Adipose tissue (tissue), 3 donors: Measurements from ENCODE around the gene KATNAL1. TPM values are rescaled to one million over a fixed set of nuclear protein-coding genes. Genes with fewer than 3 reads are reported as not detected.

Experiments used
- H3K27ac ChIP-seq: one replicate; pipeline ENCODE4 v1.5.1; 2013; ENCODE audit warnings: low read depth, low read length
- WGBS, 3 donors: extraction: QIAGEN DNeasy Blood & Tissue Kit; methylation state at CpG; one replicate each; pipeline ENCODE4 v1.1.7; 2013; 5-methylcytosine and 5-hydroxymethylcytosine counted together
- polyA plus RNA-seq, 3 donors: library from polyadenylated mRNA; stranded (reverse); fragments of 200-250 nt; gene quantifications; one replicate each; pipeline ENCODE4 v1.2.3, GENCODE V29; 2013
- donor health status: healthy with polysubstance abuse.
- donor health status: Bipolar disorder and iron deficiency.
- donor health status: healthy.

Gene KATNAL1
- polyA plus RNA-seq, 3 donors = 1.2 to 8.4 (median 5.9) TPM

DNA sequence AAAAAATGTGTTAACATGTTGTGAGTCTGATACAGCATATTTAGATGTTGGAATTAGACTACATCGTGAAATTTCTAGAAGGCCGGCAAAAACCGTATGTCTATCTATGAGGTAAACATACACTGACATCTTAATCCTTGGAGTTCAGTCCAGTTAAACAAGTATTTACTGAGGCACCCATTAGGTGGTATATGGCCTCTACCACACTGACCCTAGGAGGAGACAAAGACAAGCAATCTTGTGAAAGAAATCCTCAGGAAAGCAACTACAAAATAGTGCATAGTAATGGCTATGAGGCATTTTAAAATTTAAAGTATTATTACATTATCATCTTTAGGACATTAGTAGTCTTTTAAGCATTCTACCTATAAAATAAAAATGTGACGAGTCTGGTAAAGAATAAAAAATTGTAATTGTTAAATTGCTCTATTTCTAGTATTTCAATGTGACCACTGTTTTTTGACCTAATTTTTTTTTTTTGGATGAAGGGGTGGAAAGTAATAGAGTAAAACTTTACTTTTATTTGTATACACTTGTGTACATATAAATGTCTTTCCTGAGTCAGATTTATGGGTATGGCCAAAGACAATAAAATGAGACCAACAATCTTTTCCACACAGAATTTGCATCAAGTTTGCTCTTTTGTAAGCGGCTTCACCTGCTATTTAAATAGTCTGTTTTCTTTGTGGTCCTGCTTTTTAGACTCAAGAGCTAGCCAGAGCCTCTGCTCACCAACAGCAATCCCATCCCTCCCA, 50.5 kb downstream of the KATNAL1 start:
- WGBS, 3 donors = 88 to 91% (median 90%) methylated on average over 5 of the region's 5 CpGs
- H3K27ac ChIP-seq = no peak overlapping the region

GRCh38 chr13:30255696-30256095, 51.7 kb downstream of the KATNAL1 start:
- no peak overlapping the region for H3K27ac ChIP-seq
- 89 to 98% (median 90%) methylated on average over 1 of the region's 1 CpG for WGBS, 3 donors

DNA sequence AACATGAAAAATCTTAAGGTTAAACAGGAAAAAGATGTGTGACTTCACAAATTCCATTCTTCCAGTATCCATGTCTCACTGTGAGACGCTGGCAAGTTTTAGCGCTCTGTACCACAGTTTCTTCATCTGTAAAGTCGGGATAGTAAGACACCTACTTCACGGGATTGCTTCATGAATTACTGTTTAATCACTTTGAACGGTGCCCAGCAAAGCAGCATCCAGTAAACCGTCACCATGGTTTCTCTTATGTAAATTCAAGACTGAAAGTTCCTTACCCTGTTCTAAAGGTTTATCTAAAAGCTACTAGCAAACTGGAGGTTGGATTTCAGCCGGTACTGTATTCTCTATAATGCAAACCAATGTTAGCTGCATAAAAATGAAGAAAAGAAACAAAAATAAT, 53.5 kb downstream of the KATNAL1 start:
- no peak overlapping the region for H3K27ac ChIP-seq
- 87 to 92% (median 91%) methylated on average over 7 of the region's 7 CpGs for WGBS, 3 donors

GRCh38 chr13:30247406-30247805, 59.9 kb downstream of the KATNAL1 start:
- 94 to 98% (median 97%) methylated on average over 2 of the region's 2 CpGs for WGBS, 3 donors

GRCh38 chr13:30241532-30241931, 65.8 kb downstream of the KATNAL1 start:
- WGBS, 3 donors = 55 to 75% (median 58%) methylated on average over 2 of the region's 2 CpGs
- H3K27ac ChIP-seq = no peak overlapping the region

More at GRCh38 chr13:30247406-30247805, 59.9 kb downstream of the KATNAL1 start:
- no peak overlapping the region for H3K27ac ChIP-seq

GRCh38 chr13:30240608-30241007, 66.7 kb downstream of the KATNAL1 start:
- 28 to 71% (median 47%) methylated on average over 2 of the region's 2 CpGs for WGBS, 3 donors
- no peak overlapping the region for H3K27ac ChIP-seq

- WGBS, 3 donors = 94 to 100% (median 96%) methylated on average over 1 of the region's 1 CpG
- H3K27ac ChIP-seq = no peak overlapping the region
These were observed 72.1 kb downstream of the KATNAL1 start for GRCh38 chr13:30235216-30235615.

- 93 to 97% (median 93%) methylated on average over 2 of the region's 2 CpGs for WGBS, 3 donors
- H3K27ac ChIP-seq = no peak overlapping the region
These were observed 72.7 kb downstream of the KATNAL1 start for GRCh38 chr13:30234619-30235162.

GRCh38 chr13:30224732-30225131, 82.6 kb downstream of the KATNAL1 start:
- no peak overlapping the region for H3K27ac ChIP-seq

- WGBS, 3 donors = 86 to 91% (median 89%) methylated on average over 3 of the region's 3 CpGs
- no peak overlapping the region for H3K27ac ChIP-seq
These were observed 85.1 kb downstream of the KATNAL1 start for GRCh38 chr13:30222254-30222653.

DNA sequence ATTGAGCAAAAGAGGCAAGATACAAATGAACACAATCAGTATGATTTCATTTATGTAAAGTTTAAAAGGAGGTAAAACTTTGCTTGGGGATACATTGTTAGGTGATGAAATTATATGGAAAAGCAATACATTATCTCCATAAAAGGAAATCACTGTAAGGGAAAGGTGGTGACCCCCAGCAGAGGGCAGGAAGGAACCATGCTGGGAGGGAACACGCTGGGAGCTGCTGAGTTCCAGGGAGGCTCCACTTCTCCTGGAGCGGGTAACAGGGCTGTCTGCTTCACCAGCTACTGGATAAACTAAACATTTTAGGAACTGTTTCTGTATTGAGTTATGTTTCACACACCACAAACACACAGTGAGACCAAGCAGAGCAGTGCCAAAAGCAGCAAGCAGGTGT, 91.2 kb downstream of the KATNAL1 start:
- WGBS, 3 donors = 78 to 83% (median 83%) methylated on average over 2 of the region's 2 CpGs
- no peak overlapping the region for H3K27ac ChIP-seq

DNA sequence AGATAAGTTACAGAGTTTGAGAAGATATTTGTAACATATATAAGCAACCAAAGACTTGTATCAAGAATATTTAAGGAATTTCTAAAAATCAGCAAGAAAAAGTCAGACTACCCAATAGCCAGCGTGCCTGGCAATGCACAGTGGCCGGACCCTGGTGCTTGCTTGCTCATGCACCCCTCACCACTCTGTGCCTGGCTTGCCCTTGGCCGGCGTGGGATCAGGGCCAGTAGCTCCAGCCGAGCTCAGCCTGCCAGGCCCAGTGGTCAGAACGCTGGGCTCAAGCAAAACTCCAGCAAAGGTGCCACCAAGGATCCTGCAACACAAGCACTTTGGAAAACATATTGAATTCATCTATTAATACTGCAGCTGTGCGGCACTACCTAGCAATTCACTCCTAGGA, 95.1 kb downstream of the KATNAL1 start:
- WGBS, 3 donors = 93 to 97% (median 95%) methylated on average over 7 of the region's 7 CpGs
- no peak overlapping the region for H3K27ac ChIP-seq

- 77 to 82% (median 81%) methylated on average over 3 of the region's 3 CpGs for WGBS, 3 donors
These were observed 95.6 kb downstream of the KATNAL1 start for GRCh38 chr13:30211745-30212144.

GRCh38 chr13:30204564-30204963, 102.8 kb downstream of the KATNAL1 start:
- 93 to 97% (median 96%) methylated on average over 3 of the region's 3 CpGs for WGBS, 3 donors
- no peak overlapping the region for H3K27ac ChIP-seq

More at GRCh38 chr13:30211745-30212144, 95.6 kb downstream of the KATNAL1 start:
- no peak overlapping the region for H3K27ac ChIP-seq

DNA sequence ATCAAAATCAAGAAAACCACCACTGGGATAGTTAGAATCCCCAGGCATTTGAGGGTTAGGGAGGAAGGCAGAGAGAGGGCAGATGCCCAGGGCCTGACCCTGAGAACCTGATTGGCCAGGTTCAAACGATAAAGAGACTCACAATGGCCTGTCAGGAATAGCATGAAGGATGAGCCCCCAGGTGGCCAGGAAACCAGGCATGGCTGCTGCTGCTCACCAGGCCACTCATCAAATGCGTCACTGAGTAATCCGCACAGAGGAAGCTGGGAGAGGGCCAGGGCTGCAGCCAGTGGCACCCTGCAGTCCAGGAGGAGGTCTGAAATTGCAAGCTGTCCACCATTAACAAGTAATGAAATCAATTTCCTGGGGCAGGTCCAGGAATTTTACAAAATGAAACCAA, 111.3 kb downstream of the KATNAL1 start:
- H3K27ac ChIP-seq = no peak overlapping the region
- WGBS, 3 donors = 67 to 79% (median 77%) methylated on average over 3 of the region's 3 CpGs

GRCh38 chr13:30194906-30195305, 112.4 kb downstream of the KATNAL1 start:
- 60 to 91% (median 85%) methylated on average over 7 of the region's 7 CpGs for WGBS, 3 donors
- no peak overlapping the region for H3K27ac ChIP-seq

- 76 to 91% (median 90%) methylated on average over 11 of the region's 11 CpGs for WGBS, 3 donors
- no peak overlapping the region for H3K27ac ChIP-seq
These were observed 113.8 kb downstream of the KATNAL1 start for GRCh38 chr13:30193279-30194234.

GRCh38 chr13:30192320-30193093, 114.8 kb downstream of the KATNAL1 start:
- no peak overlapping the region for H3K27ac ChIP-seq
- 55 to 86% (median 82%) methylated on average over 10 of the region's 10 CpGs for WGBS, 3 donors
